ENCODE results near the gene ABHD5.

GRCh38 chr3:43733459-43734384 is 43.0 kb downstream of the ABHD5 start:
- TF ChIP-seq ZNF281 (CRISPR knock-in tag; IDR thresholded peaks at IDR 0.05) = no peak
- TF ChIP-seq, protein P1, sequence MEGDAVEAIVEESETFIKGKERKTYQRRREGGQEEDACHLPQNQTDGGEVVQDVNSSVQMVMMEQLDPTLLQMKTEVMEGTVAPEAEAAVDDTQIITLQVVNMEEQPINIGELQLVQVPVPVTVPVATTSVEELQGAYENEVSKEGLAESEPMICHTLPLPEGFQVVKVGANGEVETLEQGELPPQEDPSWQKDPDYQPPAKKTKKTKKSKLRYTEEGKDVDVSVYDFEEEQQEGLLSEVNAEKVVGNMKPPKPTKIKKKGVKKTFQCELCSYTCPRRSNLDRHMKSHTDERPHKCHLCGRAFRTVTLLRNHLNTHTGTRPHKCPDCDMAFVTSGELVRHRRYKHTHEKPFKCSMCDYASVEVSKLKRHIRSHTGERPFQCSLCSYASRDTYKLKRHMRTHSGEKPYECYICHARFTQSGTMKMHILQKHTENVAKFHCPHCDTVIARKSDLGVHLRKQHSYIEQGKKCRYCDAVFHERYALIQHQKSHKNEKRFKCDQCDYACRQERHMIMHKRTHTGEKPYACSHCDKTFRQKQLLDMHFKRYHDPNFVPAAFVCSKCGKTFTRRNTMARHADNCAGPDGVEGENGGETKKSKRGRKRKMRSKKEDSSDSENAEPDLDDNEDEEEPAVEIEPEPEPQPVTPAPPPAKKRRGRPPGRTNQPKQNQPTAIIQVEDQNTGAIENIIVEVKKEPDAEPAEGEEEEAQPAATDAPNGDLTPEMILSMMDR (IDR thresholded peaks at IDR 0.05) = no peak
